SK-N-MC (cell line): Measurements from ENCODE around the gene SYNJ2.

ENCODE experiments used
- DNase-seq: peaks from one replicate; pipeline ENCODE4 v3.0.0-alpha.2; 2011; ENCODE audit warnings: low read depth, low spot score
- H3K27ac ChIP-seq: fragments of 200-600 bp; sonication (generic); 2 replicates; pipeline ENCODE4 v1.5.1; 2016; ENCODE audit warnings: mixed run types
- H3K36me3 ChIP-seq: fragments of 200-600 bp; sonication (generic); 2 replicates; pipeline ENCODE4 v1.6.1; 2017; ENCODE audit warnings: antibody characterized with exemption, low read length, mixed read lengths; ENCODE audit not compliant: insufficient read depth
- H3K4me3 ChIP-seq: fragments of 200-600 bp; sonication (generic); 2 replicates; pipeline ENCODE4 v1.5.1; 2016
- H3K9ac ChIP-seq: fragments of 200-600 bp; sonication (generic); 2 replicates; pipeline ENCODE4 v1.8.0; 2017; ENCODE audit warnings: mixed run types, mixed read lengths; ENCODE audit not compliant: insufficient read length
- H3K9me3 ChIP-seq: fragments of 200-600 bp; sonication (generic); 2 replicates; pipeline ENCODE4 v1.6.1; 2017; ENCODE audit warnings: low read depth, mild to moderate bottlenecking, antibody characterized with exemption, low read length, moderate library complexity, mixed read lengths
- EZH2 ChIP-seq: fragments of 200-600 bp; sonication (generic); IDR thresholded peaks from one replicate; pipeline ENCODE4 v1.6.1; 2017; ENCODE audit warnings: antibody characterized with exemption
- FOXP2 ChIP-seq: optimal IDR thresholded peaks from 2 replicates; pipeline ENCODE3; 2011; ENCODE audit warnings: mild to moderate bottlenecking, moderate library complexity; ENCODE audit not compliant: insufficient read depth; ENCODE audit errors: extremely low read length, control extremely low read depth
- POLR2AphosphoS5 ChIP-seq: IDR thresholded peaks from 2 replicates; pipeline ENCODE4 v1.6.1; 2012; ENCODE audit warnings: mild to moderate bottlenecking, low read depth, low read length, borderline replicate concordance

Gene SYNJ2

GRCh38 chr6:157976345-157977175 is 5.1 kb upstream of the SYNJ2 start:
- no peak for DNase-seq
- H3K4me3 ChIP-seq = no peak overlapping the region
- H3K9ac ChIP-seq = no peak overlapping the region
- no peaks in the 10 kb centered on the region for H3K9me3 ChIP-seq
- no peak overlapping the region for H3K27ac ChIP-seq
- TF ChIP-seq POLR2AphosphoS5 (no peak), EZH2 (no peak), FOXP2 (no peak)
- no peaks in the 10 kb centered on the region for H3K36me3 ChIP-seq

DNA sequence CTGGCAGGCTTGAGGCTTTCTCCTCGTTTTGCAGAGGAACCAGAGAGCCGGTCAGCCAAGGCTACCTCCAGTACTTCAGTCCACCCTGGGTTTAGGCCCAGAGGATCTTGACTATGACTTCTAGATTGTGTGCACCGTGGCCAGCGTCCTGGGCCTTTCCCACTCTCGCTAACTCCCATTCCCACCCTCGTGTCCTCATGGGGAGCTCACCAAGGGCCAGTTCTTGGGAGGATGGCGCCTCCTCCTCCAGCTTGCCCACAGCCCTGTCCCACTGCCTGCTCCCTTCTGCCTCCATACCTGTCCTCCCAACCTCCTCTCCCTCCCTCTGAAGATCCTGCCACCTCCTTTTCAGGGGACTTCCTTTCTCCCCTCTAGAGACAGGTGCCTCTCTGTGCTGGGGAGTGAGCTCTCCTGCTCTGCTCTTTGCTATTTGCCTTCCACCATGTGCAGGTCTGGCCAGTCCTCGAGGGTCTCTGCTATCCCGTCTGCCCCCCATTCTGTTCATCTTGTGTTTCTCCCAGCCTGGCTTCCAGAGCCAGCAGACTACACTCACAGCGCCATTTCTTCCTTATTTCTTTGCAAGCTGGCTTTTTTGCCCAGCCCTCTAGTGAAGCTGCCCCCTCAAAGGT is 4.4 kb upstream of the SYNJ2 start:
- Histone ChIP-seq H3K9ac (no peak overlapping the region), H3K27ac (no peak overlapping the region), H3K9me3 (no peaks in the 10 kb centered on the region), H3K4me3 (no peak overlapping the region), H3K36me3 (no peaks in the 10 kb centered on the region)
- no peak for DNase-seq
- TF ChIP-seq EZH2 = no peak
- no peak for TF ChIP-seq FOXP2
- TF ChIP-seq POLR2AphosphoS5 = no peak

DNA sequence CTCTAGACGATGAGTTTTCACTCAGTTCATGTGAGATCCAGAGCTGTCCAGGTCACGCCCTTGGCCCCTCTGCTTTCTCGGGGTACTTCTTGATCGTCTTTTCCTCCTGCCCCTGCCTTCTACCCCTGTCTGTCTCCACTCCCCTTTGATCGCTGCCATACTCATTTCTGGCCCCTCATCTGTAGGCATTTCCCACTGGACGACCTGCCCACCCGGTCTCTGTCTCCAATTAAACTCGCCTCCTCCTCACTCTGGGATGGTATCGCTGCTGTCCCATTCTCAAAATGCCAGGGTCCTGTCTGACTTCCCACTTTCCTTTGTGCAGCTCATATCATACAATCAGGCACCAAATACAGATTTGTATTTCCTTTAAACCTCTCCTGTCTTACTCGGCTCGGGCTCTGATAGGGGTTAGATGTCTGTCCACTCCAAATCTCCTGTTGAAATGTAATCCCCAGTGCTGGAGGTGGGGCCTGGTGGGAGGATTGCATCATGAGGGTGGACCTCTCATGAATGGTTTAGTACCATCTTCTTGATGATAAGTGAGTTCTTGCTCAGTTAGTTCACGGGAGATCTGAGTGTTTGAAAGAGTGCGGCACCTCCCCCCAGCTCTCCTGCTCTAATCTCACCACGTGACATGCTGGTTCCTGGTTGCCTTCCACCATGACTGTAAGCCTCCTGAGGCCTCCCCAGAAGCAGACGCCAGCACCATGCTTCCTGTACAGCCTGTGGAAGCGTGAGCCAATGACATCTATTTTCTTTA is 3.5 kb upstream of the SYNJ2 start:
- Histone ChIP-seq H3K36me3 (no peaks in the 10 kb centered on the region), H3K27ac (no peak overlapping the region), H3K9me3 (no peaks in the 10 kb centered on the region), H3K9ac (no peak overlapping the region), H3K4me3 (no peak overlapping the region)
- TF ChIP-seq FOXP2 = no peak
- no peak for TF ChIP-seq EZH2
- TF ChIP-seq POLR2AphosphoS5 = no peak
- DNase-seq = no peak

GRCh38 chr6:157980288-157981131 is 1.2 kb upstream of the SYNJ2 start:
- TF ChIP-seq FOXP2 (no peak), POLR2AphosphoS5 (no peak), EZH2 (no peak)
- DNase-seq = no peak
- Histone ChIP-seq H3K9me3 (no peaks in the 10 kb centered on the region), H3K27ac (no peak overlapping the region), H3K4me3 (no peak overlapping the region), H3K9ac (no peak overlapping the region), H3K36me3 (no peaks in the 10 kb centered on the region)

DNA sequence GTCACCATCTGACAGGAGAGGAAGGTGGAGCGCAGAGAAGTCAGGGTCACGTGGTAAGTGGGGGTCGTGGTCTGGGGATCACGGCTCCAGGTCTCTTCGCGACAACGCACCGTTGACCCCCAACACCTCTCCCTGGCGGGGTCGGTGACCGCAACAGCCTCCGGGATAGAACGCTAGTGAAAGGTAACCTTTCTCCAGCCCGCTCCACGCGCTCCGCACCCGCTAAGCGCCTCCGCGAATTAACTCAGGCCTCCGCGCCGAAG is 600 bp upstream of the SYNJ2 start:
- no peak for DNase-seq
- Histone ChIP-seq H3K4me3 (peak overlapping the region; percentile 89), H3K9ac (no peak overlapping the region), H3K36me3 (no peaks in the 10 kb centered on the region), H3K27ac (no peak overlapping the region), H3K9me3 (no peaks in the 10 kb centered on the region)
- no peak for TF ChIP-seq FOXP2
- no peak for TF ChIP-seq POLR2AphosphoS5
- TF ChIP-seq EZH2 = no peak

DNA sequence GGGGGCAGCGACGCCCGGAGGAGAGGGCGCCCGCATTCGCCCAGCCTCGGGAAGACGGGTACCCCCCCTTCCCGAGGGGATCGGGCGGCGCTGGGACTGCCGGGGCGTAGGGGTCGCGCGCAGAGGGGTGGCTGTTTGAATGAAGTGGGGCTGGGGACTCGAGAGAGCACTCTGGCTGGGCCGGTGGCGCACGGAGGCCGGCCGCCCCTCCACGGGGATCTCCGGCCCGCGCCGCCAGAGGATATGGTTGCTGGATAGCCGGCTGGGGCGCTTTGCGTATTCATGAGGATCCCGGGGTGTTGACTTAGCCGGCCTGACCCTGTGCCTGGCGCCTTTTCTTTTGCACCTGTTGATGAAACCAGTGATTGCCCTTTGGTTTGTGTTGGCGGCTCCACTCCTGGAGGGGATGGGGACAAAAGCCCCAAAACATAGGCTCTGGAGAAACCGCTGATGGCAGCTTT is 469 bp downstream of the SYNJ2 start:
- TF ChIP-seq POLR2AphosphoS5 (no peak), FOXP2 (no peak), EZH2 (no peak)
- H3K27ac ChIP-seq = no peak overlapping the region
- H3K36me3 ChIP-seq = no peaks in the 10 kb centered on the region
- H3K4me3 ChIP-seq = peak overlapping the region; percentile 89
- H3K9ac ChIP-seq = peak overlapping the region; percentile 82
- no peaks in the 10 kb centered on the region for H3K9me3 ChIP-seq
- DNase-seq = no peak

- no peaks in the 10 kb centered on the region for H3K9me3 ChIP-seq
- peak overlapping the region; percentile 89 for H3K4me3 ChIP-seq
- TF ChIP-seq POLR2AphosphoS5 = no peak
- no peak for TF ChIP-seq FOXP2
- TF ChIP-seq EZH2 = no peak
- H3K27ac ChIP-seq = no peak overlapping the region
- H3K36me3 ChIP-seq = no peaks in the 10 kb centered on the region
- peak overlapping the region; percentile 82 for H3K9ac ChIP-seq
- DNase-seq = no peak
Measured at GRCh38 chr6:157982563-157983405, 1.1 kb downstream of the SYNJ2 start.
